SK-N-SH (cell line): Measurements from ENCODE around the gene ZNF134. TPM values are rescaled to one million over a fixed set of nuclear protein-coding genes. Genes with fewer than 3 reads are reported as not detected.

Experiments
- CTCF ChIA-PET: fragments of 300-600, 350-600 bp; formaldehyde crosslinking; extraction: SDS; loops from one replicate; lab custom pipeline; 2021; lab: Yijun Ruan, JAX
- POLR2A ChIA-PET: fragments of 350-600 bp; sonication (Branson Sonifier 250); formaldehyde crosslinking; extraction: SDS; loops from one replicate; lab custom pipeline; 2020; ENCODE audit warnings: antibody characterized with exemption, inconsistent platforms; lab: Yijun Ruan, JAX
- DNase-seq: peaks from one replicate; pipeline ENCODE4 v3.0.0; 2012
- H2AFZ ChIP-seq: fragments of 200-600 bp; sonication (generic); 2 replicates; pipeline ENCODE4 v1.8.1; 2016; ENCODE audit warnings: antibody characterized with exemption, mild to moderate bottlenecking, low read depth
- H3F3A ChIP-seq: fragments of 200-600 bp; sonication (generic); replicated peaks from 2 replicates; pipeline ENCODE3; 2016; ENCODE audit warnings: antibody characterized with exemption, mild to moderate bottlenecking; ENCODE audit not compliant: insufficient read depth
- H3K27ac ChIP-seq, 2 experiments: fragments of 200-500 bp in 1 of 2; fragments of 200-600 bp in 1 of 2; sonication (Bioruptor generic) in 1 of 2; sonication (generic), shearing (Covaris generic) in 1 of 2; 2 replicates each; pipeline versions ENCODE4 v1.5.1 to v1.6.1; 2014 to 2016; ENCODE audit warnings: low read depth in 2 of 2, inconsistent platforms in 1 of 2, low read length in 1 of 2, mild to moderate bottlenecking in 1 of 2, mixed read lengths in 1 of 2
- H3K27me3 ChIP-seq: fragments of 200-600 bp; sonication (generic), shearing (Covaris generic); 2 replicates; pipeline ENCODE4 v1.6.1; 2016; ENCODE audit warnings: mixed run types; ENCODE audit not compliant: insufficient read depth
- H3K36me3 ChIP-seq, 2 experiments: fragments of 200-500 bp in 1 of 2; fragments of 200-600 bp in 1 of 2; sonication (Bioruptor generic) in 1 of 2; sonication (generic) in 1 of 2; replicated peaks in 1 of 2; 2 replicates each; pipeline versions ENCODE3 to v1.5.1; 2014 to 2016; ENCODE audit warnings: low read length in 1 of 2, mild to moderate bottlenecking in 1 of 2; ENCODE audit not compliant: insufficient read depth in 2 of 2, control insufficient read depth in 1 of 2
- H3K4me1 ChIP-seq, 2 experiments: fragments of 200-500 bp in 1 of 2; fragments of 200-600 bp in 1 of 2; sonication (Bioruptor generic) in 1 of 2; sonication (generic), shearing (Covaris generic) in 1 of 2; 2 replicates each; pipeline versions ENCODE4 v1.5.1 to v1.6.1; 2014 to 2016; ENCODE audit warnings: low read depth in 1 of 2, low read length in 1 of 2, mixed run types in 1 of 2; ENCODE audit not compliant: insufficient read depth in 2 of 2, control insufficient read depth in 1 of 2
- H3K4me2 ChIP-seq: fragments of 200-600 bp; sonication (generic), shearing (Covaris generic); 2 replicates; pipeline ENCODE4 v1.6.1; 2017; ENCODE audit warnings: mixed run types
- H3K4me3 ChIP-seq, 2 experiments: fragments of 200-500 bp in 1 of 2; fragments of 200-600 bp in 1 of 2; sonication (Bioruptor generic) in 1 of 2; sonication (generic), shearing (Covaris generic) in 1 of 2; 2 replicates each; pipeline versions ENCODE4 v1.5.1 to v1.8.1; 2014 to 2016; ENCODE audit warnings: low read depth in 2 of 2, inconsistent platforms in 1 of 2, low read length in 1 of 2, mild to moderate bottlenecking in 1 of 2, mixed read lengths in 1 of 2, moderate library complexity in 1 of 2
- H3K79me2 ChIP-seq: fragments of 200-600 bp; sonication (generic); 2 replicates; pipeline ENCODE4 v1.8.1; 2017; ENCODE audit warnings: mild to moderate bottlenecking; ENCODE audit not compliant: insufficient read depth
- H3K9ac ChIP-seq: fragments of 200-600 bp; sonication (generic); 2 replicates; pipeline ENCODE4 v1.6.1; 2017; ENCODE audit warnings: mixed run types
- H3K9me2 ChIP-seq: fragments of 200-600 bp; sonication (generic); 2 replicates; pipeline ENCODE4 v1.6.1; 2017; ENCODE audit warnings: mixed run types
- H3K9me3 ChIP-seq: fragments of 200-600 bp; sonication (generic); 2 replicates; pipeline ENCODE4 v1.6.1; 2017; ENCODE audit warnings: mixed run types, mild to moderate bottlenecking, moderate library complexity
- H4K20me1 ChIP-seq: fragments of 200-600 bp; sonication (generic); 2 replicates; pipeline ENCODE4 v1.6.1; 2017; ENCODE audit warnings: mild to moderate bottlenecking, mixed run types; ENCODE audit not compliant: insufficient read depth
- IRF3 ChIP-seq: fragments of 150-350 bp; IDR thresholded peaks from 2 replicates; pipeline ENCODE4 v1.6.1; 2016; ENCODE audit warnings: mild to moderate bottlenecking, low read depth, low read length
- RAD21 ChIP-seq: IDR thresholded peaks from 2 replicates; pipeline ENCODE4 v1.6.1; 2012; ENCODE audit warnings: mild to moderate bottlenecking, low read length
- ZBTB33 ChIP-seq: IDR thresholded peaks from 2 replicates; pipeline ENCODE4 v1.4.0; 2012; ENCODE audit warnings: low read depth, borderline replicate concordance
- WGBS: methylation state at CpG from one replicate; pipeline ENCODE4 v1.1.6; 2017; ENCODE audit warnings: low lambda C conversion rate; 5-methylcytosine and 5-hydroxymethylcytosine counted together
- polyA plus RNA-seq, 3 experiments: library from polyadenylated mRNA; depleted of rRNA; stranded (reverse); fragments of >200 nt; gene quantifications; 2 replicates each; pipeline ENCODE4 v1.2.3, GENCODE V29; 2012
- TF ChIP-seq, protein P1 (sequence below): fragments of 150-350 bp; IDR thresholded peaks from 2 replicates; pipeline ENCODE4 v1.6.1; 2017; ENCODE audit warnings: antibody characterized with exemption, low read length, low read depth, borderline replicate concordance
- TF ChIP-seq, protein P2 (sequence below): IDR thresholded peaks from 2 replicates; pipeline ENCODE4 v1.6.1; 2012; ENCODE audit warnings: mild to moderate bottlenecking, low read depth, low read length, moderate library complexity

ZNF134 gene
- polyA plus RNA-seq, 1 of the 3 experiments (the other 2 are of a cell fraction), result 9.8 TPM

DNA sequence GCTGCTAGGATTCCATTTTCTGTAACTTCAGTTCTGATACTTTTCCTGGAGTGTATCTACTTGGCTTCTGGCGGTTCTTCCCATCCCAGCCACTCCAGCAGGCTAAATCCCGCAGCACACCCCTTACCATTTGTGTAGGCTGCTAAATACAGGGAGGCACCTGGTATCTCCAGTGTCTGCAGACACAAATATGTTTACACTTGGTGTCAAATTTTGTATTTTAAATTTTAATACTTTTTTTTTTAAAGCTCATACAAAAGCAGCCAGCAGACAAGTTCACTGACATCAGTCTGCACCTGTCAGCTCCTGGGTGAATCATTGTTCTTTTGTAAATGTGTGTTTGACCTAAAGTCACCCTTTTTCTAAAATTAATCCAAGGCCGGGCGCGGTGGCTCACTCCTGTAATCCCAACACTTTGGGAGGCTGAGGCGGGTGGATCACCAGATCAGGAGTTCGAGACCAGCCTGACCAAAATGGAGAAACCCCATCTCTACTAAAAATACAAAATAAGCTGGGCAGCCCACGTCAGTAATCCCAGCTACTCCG is 51.3 kb downstream of the ZNF134 start (continued):
- TF ChIP-seq, protein P1, sequence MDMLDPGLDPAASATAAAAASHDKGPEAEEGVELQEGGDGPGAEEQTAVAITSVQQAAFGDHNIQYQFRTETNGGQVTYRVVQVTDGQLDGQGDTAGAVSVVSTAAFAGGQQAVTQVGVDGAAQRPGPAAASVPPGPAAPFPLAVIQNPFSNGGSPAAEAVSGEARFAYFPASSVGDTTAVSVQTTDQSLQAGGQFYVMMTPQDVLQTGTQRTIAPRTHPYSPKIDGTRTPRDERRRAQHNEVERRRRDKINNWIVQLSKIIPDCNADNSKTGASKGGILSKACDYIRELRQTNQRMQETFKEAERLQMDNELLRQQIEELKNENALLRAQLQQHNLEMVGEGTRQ, result no peak

DNA sequence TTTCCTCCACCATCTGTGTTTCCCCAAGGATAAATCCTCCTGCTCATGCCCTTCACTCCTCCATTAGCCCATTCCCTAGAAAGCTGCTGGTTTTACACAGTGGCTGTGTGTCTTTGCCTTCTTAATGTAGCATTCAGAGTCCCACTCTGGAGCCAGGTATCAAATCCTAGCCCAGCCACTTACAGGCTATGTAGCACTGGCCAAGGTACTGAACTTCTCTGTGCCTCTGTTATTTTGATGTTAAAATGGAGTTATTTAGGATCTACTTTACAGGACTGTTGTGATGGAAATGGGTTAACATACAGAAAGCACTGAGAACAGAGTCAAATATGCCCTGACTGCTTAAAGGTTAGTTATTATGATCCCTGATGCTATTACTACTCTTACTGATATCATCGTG is 53.2 kb downstream of the ZNF134 start:
- TF ChIP-seq ZBTB33 (no peak), IRF3 (no peak), RAD21 (no peak)
- TF ChIP-seq, protein P2, sequence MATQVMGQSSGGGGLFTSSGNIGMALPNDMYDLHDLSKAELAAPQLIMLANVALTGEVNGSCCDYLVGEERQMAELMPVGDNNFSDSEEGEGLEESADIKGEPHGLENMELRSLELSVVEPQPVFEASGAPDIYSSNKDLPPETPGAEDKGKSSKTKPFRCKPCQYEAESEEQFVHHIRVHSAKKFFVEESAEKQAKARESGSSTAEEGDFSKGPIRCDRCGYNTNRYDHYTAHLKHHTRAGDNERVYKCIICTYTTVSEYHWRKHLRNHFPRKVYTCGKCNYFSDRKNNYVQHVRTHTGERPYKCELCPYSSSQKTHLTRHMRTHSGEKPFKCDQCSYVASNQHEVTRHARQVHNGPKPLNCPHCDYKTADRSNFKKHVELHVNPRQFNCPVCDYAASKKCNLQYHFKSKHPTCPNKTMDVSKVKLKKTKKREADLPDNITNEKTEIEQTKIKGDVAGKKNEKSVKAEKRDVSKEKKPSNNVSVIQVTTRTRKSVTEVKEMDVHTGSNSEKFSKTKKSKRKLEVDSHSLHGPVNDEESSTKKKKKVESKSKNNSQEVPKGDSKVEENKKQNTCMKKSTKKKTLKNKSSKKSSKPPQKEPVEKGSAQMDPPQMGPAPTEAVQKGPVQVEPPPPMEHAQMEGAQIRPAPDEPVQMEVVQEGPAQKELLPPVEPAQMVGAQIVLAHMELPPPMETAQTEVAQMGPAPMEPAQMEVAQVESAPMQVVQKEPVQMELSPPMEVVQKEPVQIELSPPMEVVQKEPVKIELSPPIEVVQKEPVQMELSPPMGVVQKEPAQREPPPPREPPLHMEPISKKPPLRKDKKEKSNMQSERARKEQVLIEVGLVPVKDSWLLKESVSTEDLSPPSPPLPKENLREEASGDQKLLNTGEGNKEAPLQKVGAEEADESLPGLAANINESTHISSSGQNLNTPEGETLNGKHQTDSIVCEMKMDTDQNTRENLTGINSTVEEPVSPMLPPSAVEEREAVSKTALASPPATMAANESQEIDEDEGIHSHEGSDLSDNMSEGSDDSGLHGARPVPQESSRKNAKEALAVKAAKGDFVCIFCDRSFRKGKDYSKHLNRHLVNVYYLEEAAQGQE, result peak; percentile 85
- TF ChIP-seq, all 33 proteins: peak for 1
- Histone ChIP-seq H3K4me2 (no peak overlapping the region), H3F3A (no peaks in the 10 kb centered on the region), H4K20me1 (no peaks in the 10 kb centered on the region), H3K27me3 (no peaks in the 10 kb centered on the region), H3K36me3 (no peaks in the 10 kb centered on the region), H3K4me1 (peaks cover 0 to 6% of the 10 kb centered on the region in 2 experiments; a peak in 1 of 4 replicates), H2AFZ (no peak overlapping the region), H3K4me3 (no peak overlapping the region), H3K9me3 (no peaks in the 10 kb centered on the region), H3K79me2 (no peaks in the 10 kb centered on the region), H3K9me2 (no peaks in the 10 kb centered on the region), H3K9ac (no peak overlapping the region), H3K27ac (no peak overlapping the region)
- POLR2A ChIA-PET, result no interaction called here
- 24% methylated on average over 1 of the region's 1 CpG for WGBS
- CTCF ChIA-PET, result no interaction called here
- DNase-seq, result no peak
